GM21390 (cell line): ENCODE data around the gene UBQLNL.

Experiments
- ATAC-seq: cut with Tn5 transposase; IDR thresholded peaks from one replicate; pipeline ENCODE4 v1.9.1; 2021; ENCODE audit not compliant: unreplicated experiment

UBQLNL gene

GRCh38 chr11:5508605-5509004 lies 7.9 kb downstream of the UBQLNL start:
- ATAC-seq: no peak

- ATAC-seq: no peak
Observed at GRCh38 chr11:5507933-5508305, 8.6 kb downstream of the UBQLNL start.

GRCh38 chr11:5507177-5507932 lies 9.1 kb downstream of the UBQLNL start:
- no peak for ATAC-seq

GRCh38 chr11:5505363-5506048 lies 11.0 kb downstream of the UBQLNL start:
- ATAC-seq: no peak

- ATAC-seq: no peak
Observed at GRCh38 chr11:5504403-5504921, 12.0 kb downstream of the UBQLNL start.

GRCh38 chr11:5500393-5500801 lies 16.1 kb downstream of the UBQLNL start:
- ATAC-seq: no peak

GRCh38 chr11:5499671-5500070 lies 16.8 kb downstream of the UBQLNL start:
- ATAC-seq: no peak

GRCh38 chr11:5489576-5490357 lies 26.7 kb downstream of the UBQLNL start:
- no peak for ATAC-seq

GRCh38 chr11:5488798-5489399 lies 27.6 kb downstream of the UBQLNL start:
- no peak for ATAC-seq

GRCh38 chr11:5488385-5488784 lies 28.1 kb downstream of the UBQLNL start, which contains the start of gene OR52D1:
Gene OR52D1, plus strand, starts transcription at chr11:5488685. Its CDS starts 22 bp downstream, at chr11:5488707.
- no peak for ATAC-seq

- no peak for ATAC-seq
Observed at GRCh38 chr11:5486421-5486820, 30.1 kb downstream of the UBQLNL start.

- ATAC-seq: no peak
Observed at GRCh38 chr11:5486003-5486402, 30.5 kb downstream of the UBQLNL start.

- peak; percentile 95 for ATAC-seq
Observed at GRCh38 chr11:5476186-5476819, 40.2 kb downstream of the UBQLNL start.

- no peak for ATAC-seq
Observed at GRCh38 chr11:5473921-5474320, 42.6 kb downstream of the UBQLNL start.

- ATAC-seq: no peak
Observed at GRCh38 chr11:5467527-5467926, 49.0 kb downstream of the UBQLNL start.
